Right cardiac atrium (tissue), 5 donors: ENCODE data around the gene ESPNL. TPM values are rescaled to one million over a fixed set of nuclear protein-coding genes. Genes with fewer than 3 reads are reported as not detected.

ENCODE experiments used
- ATAC-seq, 2 donors: fragments of 200-7000 bp; cut with Tn5 transposase; one replicate each; pipeline versions ENCODE4 v1.8.0 to v1.9.1; 2020; ENCODE audit warnings: moderate library complexity in 2 of 2, mild to moderate bottlenecking in 1 of 2
- DNase-seq, 3 donors: peaks; one replicate each; pipeline ENCODE4 v3.0.0-alpha.2; 2020
- H3K27ac ChIP-seq: one replicate; pipeline ENCODE4 v1.5.1; 2013; ENCODE audit warnings: mild to moderate bottlenecking, low read length, control low read depth, moderate library complexity
- H3K27me3 ChIP-seq: one replicate; pipeline ENCODE4 v1.6.1; 2013; ENCODE audit not compliant: control insufficient read depth, insufficient read depth
- H3K4me1 ChIP-seq: one replicate; pipeline ENCODE4 v1.6.1; 2013; ENCODE audit warnings: low read length; ENCODE audit not compliant: control insufficient read depth, insufficient read depth
- H3K4me3 ChIP-seq: one replicate; pipeline ENCODE4 v1.5.1; 2013; ENCODE audit warnings: low read length, control low read depth
- H3K9me3 ChIP-seq: one replicate; pipeline ENCODE4 v1.6.1; 2013; ENCODE audit warnings: low read length; ENCODE audit not compliant: control insufficient read depth
- WGBS: extraction: QIAGEN DNeasy Blood & Tissue Kit; methylation state at CpG from one replicate; pipeline ENCODE4 v1.1.7; 2013; 5-methylcytosine and 5-hydroxymethylcytosine counted together
- intact Hi-C, 4 donors: fragments of 100-400 bp; cut with DNase I; formaldehyde crosslinking; loops; one replicate each; pipeline versions ENCODE4 v1.11.0 to v1.14.0; 2022 to 2023
- polyA plus RNA-seq: library from polyadenylated mRNA; stranded (reverse); fragments of 200-250 nt; gene quantifications from one replicate; pipeline ENCODE4 v1.2.3, GENCODE V29; 2013
- total RNA-seq, 4 donors: library from RNA; stranded (reverse); fragmentation: NEBNext Ultra II Directional; extraction: Animal tissue kit (Norgen Biotek cat#: 25700); gene quantifications; one replicate each; pipeline ENCODE4 v1.2.1, GENCODE V29; 2021
- donor health status: healthy with polysubstance abuse.
- donor health status: DM: no; HTN: yes; CAD: no.
- donor health status: DM: no; HTN: no; CAD: no.
- donor health status: DM: no; HTN: yes; CAD: no; lungs with severe emphysema.
- donor health status: DM: yes; HTN: yes; CAD: no.

ESPNL gene
- total and polyA plus RNA-seq, 5 donors, result 0.29 to 0.79 (median 0.57) TPM

DNA sequence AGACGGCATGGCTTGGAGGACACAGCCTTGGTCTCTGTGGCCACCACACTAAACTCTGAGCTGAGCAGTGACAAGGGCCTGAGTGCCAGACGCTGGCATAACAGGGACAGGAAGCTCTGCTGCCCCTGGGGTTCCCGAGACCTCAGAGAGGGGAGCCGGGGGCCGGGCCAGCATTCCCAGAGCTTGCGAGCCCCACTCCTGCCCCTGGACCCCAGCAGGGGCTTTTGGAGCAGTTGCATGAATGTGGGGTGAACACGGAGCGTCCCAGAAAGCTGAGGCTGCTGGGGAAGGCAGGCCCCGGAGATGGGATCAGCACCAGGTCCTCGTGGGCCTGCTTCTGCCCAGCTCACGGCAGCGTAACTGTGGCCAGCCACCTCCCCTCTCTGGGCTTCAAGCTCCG is 51.1 kb downstream of the ESPNL start:
- intact Hi-C loops, result no loop called here
- Histone ChIP-seq H3K9me3 (no peaks in the 10 kb centered on the region), H3K4me3 (no peak overlapping the region), H3K4me1 (no peaks in the 10 kb centered on the region), H3K27me3 (no peaks in the 10 kb centered on the region), H3K27ac (no peak overlapping the region)
- 80% methylated on average over 13 of the region's 13 CpGs for WGBS
- ATAC-seq (no peak), DNase-seq (peak in 1 of 3 donors; percentile 42)

DNA sequence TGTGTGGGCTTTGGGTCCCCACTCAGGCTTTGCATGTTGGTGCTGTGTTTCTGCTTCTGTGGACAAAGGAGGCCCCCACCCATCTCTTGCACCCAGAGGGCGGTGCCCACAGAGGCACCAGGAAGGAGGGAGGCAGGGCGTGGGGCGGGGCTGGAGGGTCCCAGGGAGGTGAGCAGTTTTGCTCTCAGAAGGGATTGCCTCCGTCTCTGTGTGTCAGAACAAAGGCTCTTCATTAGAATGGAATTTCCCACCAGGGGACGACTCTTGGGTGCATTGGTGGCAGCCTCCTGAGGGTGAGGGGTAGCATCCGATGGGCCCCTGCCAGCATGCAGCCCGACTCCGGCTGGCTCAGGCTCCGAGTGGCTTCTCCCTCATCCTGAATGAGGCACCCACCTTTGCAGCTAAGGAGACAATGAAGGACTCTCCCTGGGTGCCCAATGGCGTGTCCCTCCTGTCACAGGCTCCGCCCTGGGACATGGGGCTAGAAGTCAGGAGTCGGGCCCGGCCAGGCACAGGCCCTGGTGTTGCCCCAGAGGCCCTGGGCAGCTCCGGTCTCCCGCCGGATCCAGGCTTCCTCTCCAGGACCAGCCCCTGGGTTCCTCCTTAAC is 51.6 kb downstream of the ESPNL start:
- Histone ChIP-seq H3K27me3 (no peaks in the 10 kb centered on the region), H3K4me3 (no peak overlapping the region), H3K27ac (no peak overlapping the region), H3K9me3 (no peaks in the 10 kb centered on the region), H3K4me1 (no peaks in the 10 kb centered on the region)
- no peak for DNase-seq
- intact Hi-C loops, result no loop called here
- 81% methylated on average over 16 of the region's 16 CpGs for WGBS
- no peak for ATAC-seq

DNA sequence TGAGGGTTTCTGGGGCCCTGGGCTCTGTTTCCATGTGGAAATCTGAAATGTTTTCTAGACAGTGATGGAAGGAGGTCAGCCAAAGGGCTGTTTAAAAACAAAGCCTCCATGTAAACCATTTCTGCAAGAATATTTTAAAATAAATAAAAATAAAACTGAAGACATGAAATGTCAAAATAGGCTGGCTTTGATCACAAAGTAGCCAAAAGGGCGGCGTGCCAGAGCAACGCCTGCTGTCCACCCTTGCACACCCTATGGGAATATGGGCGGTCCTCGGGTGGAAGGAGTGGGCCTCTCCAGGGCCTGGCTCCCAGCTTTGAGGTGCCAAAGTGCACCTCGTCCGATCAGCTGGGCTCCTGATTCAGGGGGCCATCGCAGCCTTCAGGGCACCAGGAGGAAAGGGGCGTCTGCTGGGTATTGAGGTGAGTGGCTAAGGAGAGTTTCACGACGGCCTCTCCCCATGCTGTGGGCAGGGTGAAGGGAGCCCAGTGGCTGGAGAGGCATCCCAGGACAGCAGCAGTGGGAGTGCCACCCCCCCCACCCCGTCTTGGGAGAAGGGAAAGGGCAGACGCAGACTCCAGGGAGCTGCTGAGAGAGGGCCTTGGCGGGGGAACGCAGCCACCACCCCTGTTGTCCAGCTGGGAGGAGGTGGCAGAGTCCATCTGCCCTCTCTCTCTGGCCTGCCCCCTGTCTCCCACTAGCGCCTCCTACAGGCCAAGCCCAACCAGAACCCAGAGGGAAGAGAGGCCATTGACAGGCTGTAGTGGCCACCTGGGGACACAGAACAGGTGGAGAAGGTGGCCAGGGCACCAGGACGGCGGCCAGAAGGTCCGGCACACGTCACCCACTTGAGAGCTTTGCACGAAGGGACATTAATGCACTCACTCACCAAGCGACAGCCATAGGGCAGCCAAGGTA is 52.9 kb downstream of the ESPNL start:
- WGBS, result 75% methylated on average over 22 of the region's 22 CpGs
- H3K27me3 ChIP-seq, result no peaks in the 10 kb centered on the region
- DNase-seq (peak; percentile 13 to 62 (median 56)), ATAC-seq (no peak)
- no peaks in the 10 kb centered on the region for H3K9me3 ChIP-seq
- H3K27ac ChIP-seq, result no peak overlapping the region
- H3K4me1 ChIP-seq, result no peaks in the 10 kb centered on the region
- intact Hi-C loops, result no loop called here
- no peak overlapping the region for H3K4me3 ChIP-seq

DNA sequence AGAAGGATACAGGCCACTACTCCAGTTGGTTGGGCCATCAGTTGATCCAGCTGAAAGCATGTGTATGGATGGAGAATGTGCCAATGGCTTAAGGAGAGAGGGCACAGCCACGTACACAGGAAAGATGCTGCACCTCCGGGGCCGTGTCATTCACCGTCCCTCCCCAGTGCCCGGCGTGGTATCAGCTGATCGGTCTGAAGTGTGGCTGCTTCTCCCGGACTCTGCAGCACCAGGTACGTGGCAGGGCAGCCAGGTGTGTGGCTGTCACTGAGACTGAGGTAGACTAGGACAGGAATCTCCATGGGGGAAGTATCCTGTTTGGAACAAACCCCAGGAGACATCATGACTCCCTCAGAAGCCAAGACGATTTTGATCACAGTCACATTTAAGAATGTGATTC is 54.4 kb downstream of the ESPNL start:
- Histone ChIP-seq H3K27me3 (no peaks in the 10 kb centered on the region), H3K4me1 (no peaks in the 10 kb centered on the region), H3K4me3 (no peak overlapping the region), H3K27ac (no peak overlapping the region), H3K9me3 (no peaks in the 10 kb centered on the region)
- WGBS, result 90% methylated on average over 10 of the region's 10 CpGs
- ATAC-seq (no peak), DNase-seq (peak; percentile 15 to 33 (median 20))
- intact Hi-C loops, result no loop called here

DNA sequence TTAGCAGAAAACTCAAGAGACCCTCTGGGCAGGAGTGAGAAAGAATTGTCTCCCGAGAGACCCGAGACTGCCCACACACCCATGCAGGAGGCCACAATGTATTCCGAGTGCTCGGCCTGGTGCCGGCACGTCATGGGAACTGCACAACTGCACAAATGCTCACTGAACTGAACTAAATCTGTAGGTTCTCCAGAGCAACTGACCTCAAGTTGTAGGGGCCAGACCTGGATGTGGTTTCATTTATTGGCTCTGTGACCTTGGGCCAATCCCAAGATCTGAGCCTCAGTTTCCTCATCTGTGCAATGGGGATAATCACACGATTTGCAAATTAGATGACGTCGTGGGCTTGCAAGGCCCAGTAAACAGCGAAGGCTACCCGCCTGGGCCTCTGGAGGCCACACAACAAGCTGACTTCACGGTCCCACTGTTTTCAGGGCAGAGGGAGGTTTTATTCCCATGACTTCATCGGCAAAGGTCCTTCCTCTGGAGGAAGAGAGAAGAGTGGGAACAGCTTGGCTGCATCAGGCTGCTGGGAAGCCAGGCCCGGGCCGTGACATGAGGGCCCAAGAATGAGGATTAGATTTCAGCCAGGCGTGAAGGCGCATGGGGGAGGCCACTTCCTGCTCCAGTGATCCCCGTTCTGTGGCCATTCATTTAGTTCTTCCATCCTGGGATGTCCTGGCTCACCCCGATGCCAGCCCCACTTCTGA is 55.1 kb downstream of the ESPNL start:
- no peak overlapping the region for H3K4me3 ChIP-seq
- WGBS, result 63% methylated on average over 19 of the region's 19 CpGs
- no peaks in the 10 kb centered on the region for H3K27me3 ChIP-seq
- H3K4me1 ChIP-seq, result no peaks in the 10 kb centered on the region
- H3K27ac ChIP-seq, result no peak overlapping the region
- H3K9me3 ChIP-seq, result no peaks in the 10 kb centered on the region
- ATAC-seq (peak; percentile 22 to 49), DNase-seq (peak; percentile 66 to 85 (median 80))
- intact Hi-C loops, result no loop called here

DNA sequence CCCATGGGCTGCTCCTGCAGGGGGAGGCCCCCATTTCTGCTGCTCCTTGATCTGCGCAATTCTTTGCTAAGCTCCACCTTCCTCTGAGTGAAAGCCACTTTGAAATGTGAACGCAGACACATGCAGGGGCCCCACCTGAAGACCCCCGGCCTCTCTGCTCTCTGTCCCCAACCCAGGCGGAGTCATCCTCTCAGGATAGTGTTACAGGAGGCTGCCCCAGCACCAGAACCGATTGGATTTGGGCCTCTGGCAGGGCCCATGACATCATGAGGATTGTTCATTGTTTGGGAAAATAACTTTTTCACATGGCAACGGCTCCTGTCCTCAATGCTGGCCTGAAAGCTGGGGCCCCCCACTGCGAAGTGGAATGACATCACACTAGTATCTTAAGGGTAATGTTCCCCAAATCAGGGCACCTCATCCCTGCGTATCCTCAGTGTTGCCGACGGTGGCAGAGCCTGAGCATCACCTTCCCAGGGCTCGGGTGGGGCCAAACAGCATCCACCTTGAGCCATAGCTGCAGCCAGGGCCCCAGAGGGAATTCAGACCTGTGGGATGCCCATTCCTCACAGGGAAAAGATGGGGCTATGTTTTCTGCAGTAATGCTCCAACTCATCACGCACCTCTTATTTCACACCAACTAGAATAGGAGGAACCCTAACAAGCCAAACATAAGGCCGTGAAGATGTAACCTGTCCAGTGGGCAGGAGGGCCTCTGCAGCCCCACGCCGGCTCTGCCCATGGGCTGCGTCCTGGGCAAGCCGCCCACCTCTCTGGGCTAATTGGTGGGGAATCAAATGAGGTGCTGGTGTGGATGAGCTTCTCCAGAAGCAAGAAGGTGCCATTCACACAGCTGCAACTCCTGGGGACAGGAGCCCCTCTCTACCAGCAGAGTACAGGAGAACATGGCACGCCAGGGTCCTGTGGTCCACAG is 55.9 kb downstream of the ESPNL start:
- no peak for ATAC-seq
- Histone ChIP-seq H3K4me3 (no peak overlapping the region), H3K4me1 (no peaks in the 10 kb centered on the region), H3K27me3 (no peaks in the 10 kb centered on the region), H3K9me3 (no peaks in the 10 kb centered on the region), H3K27ac (no peak overlapping the region)
- WGBS, result 73% methylated on average over 18 of the region's 18 CpGs
- peak in 2 of 3 donors; percentile 37 to 47 for DNase-seq
- intact Hi-C loops, result no loop called here

DNA sequence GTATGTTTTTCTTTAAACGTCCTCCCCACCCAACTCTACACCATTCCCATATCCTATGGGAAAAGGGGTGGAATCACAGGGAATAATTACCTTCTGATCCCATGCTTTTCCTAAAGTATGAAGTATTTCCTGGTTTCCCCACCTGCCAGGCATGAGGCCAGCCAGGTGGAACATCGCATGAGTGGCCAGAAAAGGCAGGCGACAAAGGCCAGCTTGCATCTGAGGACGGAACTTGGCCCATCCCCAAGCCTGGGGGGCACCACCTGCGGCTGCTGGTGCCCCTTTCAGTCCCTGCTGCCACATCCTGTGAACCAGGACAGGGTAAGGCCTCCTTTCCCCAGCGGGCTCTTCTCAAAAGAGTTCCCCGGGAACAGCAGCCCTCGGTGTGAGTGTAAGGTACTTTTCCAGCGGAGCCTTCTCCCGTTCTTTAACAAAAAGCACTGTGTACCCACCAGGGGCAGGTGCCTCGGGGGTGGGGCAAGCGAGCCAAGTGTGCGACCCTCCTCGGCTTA is 57.4 kb downstream of the ESPNL start:
- intact Hi-C loops, result no loop called here

DNA sequence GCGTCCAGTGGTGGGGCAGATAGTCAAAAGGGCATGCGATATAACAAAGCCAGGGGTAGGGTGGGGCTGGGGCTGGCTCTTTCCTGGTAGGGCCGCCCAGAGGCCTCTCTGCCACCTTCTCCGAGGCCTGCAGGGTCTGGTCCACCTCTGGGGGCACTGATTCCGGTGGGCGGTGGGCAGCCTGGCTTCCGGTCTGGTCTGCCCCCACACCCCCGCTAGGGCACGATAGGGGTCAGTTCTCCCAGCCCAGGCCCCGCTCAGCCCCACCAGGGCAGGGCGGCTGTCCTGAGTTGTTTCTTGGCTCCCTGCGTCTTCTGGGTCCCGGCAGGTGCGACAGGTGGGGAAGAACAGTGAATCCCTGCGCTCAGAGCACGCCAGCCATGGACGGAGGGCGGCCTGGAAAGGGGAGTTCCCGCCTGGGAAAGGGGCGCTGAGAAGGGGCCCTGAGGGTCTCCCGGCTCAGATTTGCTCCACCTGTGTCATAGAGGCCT is 57.9 kb downstream of the ESPNL start:
- intact Hi-C loops, result no loop called here
- 68% methylated on average over 21 of the region's 21 CpGs for WGBS
- Histone ChIP-seq H3K27ac (no peak overlapping the region), H3K4me3 (no peak overlapping the region), H3K4me1 (no peaks in the 10 kb centered on the region), H3K27me3 (no peaks in the 10 kb centered on the region), H3K9me3 (no peaks in the 10 kb centered on the region)
- ATAC-seq (no peak), DNase-seq (peak in 2 of 3 donors; percentile 52 to 56)

More for the DNA sequence above, 57.4 kb downstream of the ESPNL start:
- ATAC-seq (no peak), DNase-seq (peak in 1 of 3 donors; percentile 53)
- Histone ChIP-seq H3K27me3 (no peaks in the 10 kb centered on the region), H3K4me1 (no peaks in the 10 kb centered on the region), H3K27ac (no peak overlapping the region), H3K9me3 (no peaks in the 10 kb centered on the region), H3K4me3 (no peak overlapping the region)
- 81% methylated on average over 14 of the region's 14 CpGs for WGBS

DNA sequence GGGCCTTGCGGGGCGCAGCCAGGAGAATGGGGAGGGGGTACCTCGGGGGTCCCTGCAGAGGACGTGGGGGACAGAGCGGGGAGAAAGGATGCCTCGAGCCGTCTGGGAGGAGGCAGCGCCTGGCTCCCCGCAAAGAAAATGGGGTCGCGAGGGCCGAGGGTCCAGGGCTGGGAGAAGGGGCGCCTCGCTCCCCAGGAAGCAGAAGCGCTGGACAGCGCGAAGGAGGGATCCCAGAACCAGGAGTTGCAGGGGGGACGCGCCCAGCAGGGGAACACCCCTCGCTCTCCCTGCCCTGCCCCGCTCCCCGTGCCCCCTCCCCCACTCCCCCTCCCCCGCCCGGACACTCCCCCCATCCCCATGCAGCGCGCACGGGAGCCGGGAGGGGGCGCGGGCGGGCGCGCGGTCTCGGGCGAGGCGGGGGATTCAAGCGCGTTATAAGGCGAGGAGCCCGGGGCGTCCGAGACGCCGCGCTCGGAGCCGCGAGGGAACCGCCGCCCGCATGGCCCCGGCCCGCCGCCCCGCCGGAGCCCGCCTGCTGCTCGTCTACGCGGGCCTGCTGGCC is 58.5 kb downstream of the ESPNL start, which contains the start of gene ERFE:
Gene ERFE (plus strand): TSS at position 462 of the 562 bp plus-strand sequence. CDS start 38 bp downstream, at position 500.
- ATAC-seq (peak; percentile 38 to 40), DNase-seq (peak in 2 of 3 donors; percentile 69 to 81)
- peak within 1 kb of the TSS; percentile 47 for H3K4me3 ChIP-seq
- no peaks in the 10 kb centered on the region for H3K4me1 ChIP-seq
- 9% methylated on average over 46 of the region's 61 CpGs for WGBS
- H3K27me3 ChIP-seq, result no peaks in the 10 kb centered on the region
- H3K27ac ChIP-seq, result no peak within 1 kb of the TSS
- intact Hi-C loops, result no loop called here
- H3K9me3 ChIP-seq, result no peaks in the 10 kb centered on the region
